Stimulated activated CD4-positive, alpha-beta T cell treated with anti-CD3 and anti-CD28 coated beads, TNF-alpha, amount 100 ng/mL, for 48 hours (primary cell): ENCODE results near the gene NPTN.

ENCODE experiments used
- DNase-seq, 3 donors: peaks; one replicate each; pipeline ENCODE4 v3.0.0-alpha.2; 2020; ENCODE audit warnings: low read depth in 3 of 3

Gene NPTN

DNA sequence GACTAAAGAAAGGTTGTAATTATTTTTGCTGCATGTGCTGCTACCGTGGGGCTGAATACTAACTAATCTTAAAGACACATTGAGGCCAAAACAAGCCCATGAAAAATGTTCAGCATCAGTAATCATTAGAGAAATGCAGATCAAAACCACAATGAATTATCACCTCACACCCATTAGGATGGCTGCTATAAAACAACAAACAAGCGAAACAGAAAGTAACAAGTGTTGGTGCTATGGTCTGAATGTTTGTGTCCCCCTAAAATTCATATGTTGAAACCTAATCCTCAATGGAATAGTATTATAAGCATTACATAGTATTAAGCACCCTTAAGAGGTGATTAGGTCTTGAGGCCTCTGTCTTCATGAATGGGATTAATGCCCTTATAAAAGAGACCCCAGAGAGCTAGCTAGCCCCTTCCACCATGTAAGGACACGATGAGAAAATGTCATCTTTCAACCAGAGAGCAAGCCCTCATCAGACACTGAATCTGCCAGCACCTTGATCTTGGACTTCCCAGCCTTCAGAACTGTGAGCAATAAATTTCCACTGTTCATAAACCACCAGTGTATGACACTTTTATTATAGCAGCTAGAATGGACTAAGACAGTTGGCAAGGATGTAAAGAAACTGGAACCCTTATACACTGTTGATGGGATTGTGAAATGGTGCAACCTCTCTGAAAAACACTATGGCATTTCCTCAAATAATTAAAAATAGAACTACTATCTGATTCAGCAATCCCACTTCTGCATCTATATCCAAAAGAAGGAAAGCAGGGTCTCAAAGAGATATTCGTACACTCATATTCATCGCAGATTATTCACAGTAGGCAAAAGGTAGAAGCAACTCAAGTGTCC is 114.1 kb downstream of the NPTN start:
- no peak for DNase-seq

DNA sequence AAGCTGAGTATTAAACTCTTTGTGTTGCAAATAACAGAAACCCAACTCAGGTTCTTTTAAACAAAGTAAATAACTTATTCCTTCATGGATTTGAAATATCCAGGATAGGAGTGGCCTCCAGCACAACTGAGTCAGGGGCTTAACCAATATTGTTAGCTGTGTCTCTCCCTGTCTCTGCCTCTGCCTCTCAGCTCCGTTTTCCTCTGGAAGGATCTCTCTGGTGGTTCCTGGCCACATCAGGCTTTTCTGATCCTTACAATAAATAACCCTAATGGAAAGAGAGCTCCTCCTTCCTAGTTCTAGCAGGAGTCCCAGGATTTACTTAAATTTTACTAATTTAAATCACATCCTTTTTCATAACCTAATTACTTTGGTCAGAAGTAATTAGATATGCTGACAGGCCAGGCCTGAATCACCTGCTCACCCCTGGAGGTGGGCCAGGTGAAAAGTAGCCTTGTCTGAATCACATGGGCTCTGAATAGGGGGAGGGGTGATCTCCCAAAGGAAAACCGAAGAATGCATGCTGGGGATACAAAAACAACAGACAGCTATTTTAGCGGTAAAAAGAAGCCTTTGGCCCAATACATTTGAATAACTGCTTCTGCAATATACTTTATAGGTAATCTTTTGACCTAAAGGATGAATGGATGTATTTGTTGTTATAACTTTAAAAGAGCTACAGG is 114.9 kb downstream of the NPTN start:
- no peak for DNase-seq

DNA sequence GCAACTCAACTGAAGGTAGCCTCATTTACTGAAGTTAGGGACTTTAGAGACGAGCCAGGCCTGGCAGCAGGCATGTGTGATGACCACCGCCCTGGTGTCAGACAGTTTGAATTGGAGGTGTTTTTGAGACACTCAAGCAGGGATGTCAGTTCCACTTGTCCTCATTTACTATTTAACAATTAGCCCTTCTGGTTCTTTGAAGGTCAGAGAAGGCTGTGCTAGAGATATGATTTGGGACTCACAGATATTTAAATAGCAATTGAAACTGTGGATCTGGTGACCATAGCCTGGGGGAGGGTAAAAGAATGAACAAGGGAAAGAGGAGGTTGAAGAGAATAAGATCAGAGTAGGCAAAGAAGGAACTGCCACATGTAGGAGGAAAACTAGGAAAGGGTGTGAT is 115.6 kb downstream of the NPTN start:
- DNase-seq = no peak

DNA sequence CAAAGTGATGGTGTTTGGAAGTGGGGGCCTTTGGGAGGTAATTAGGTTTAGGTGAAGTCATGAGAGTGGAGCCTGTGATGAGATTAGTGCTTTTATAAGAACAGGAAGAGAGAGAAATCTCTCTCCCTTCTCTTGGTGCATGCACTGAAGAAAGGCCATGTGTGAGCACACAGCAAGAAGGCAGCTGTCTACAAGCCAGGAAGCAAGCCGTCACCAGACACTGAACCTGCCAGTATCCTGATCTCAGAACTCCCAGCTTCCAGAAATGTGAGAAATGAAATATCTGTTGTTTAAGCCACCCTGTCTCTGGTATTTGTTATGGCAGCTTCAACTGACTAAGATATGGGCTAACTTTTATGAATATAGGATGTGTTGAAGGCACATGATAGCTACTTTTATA is 117.7 kb downstream of the NPTN start:
- DNase-seq = no peak
